GM21360 (cell line): ENCODE measurements around the gene MCRIP1.

Experiments used
- ATAC-seq: cut with Tn5 transposase; IDR thresholded peaks from one replicate; pipeline ENCODE4 v1.9.1; 2021; ENCODE audit warnings: mild to moderate bottlenecking, moderate library complexity; ENCODE audit not compliant: unreplicated experiment

MCRIP1 gene

GRCh38 chr17:81805707-81806460 lies 27.2 kb downstream of the MCRIP1 start:
- ATAC-seq = no peak

GRCh38 chr17:81804559-81805399 lies 28.3 kb downstream of the MCRIP1 start:
- ATAC-seq = no peak

DNA sequence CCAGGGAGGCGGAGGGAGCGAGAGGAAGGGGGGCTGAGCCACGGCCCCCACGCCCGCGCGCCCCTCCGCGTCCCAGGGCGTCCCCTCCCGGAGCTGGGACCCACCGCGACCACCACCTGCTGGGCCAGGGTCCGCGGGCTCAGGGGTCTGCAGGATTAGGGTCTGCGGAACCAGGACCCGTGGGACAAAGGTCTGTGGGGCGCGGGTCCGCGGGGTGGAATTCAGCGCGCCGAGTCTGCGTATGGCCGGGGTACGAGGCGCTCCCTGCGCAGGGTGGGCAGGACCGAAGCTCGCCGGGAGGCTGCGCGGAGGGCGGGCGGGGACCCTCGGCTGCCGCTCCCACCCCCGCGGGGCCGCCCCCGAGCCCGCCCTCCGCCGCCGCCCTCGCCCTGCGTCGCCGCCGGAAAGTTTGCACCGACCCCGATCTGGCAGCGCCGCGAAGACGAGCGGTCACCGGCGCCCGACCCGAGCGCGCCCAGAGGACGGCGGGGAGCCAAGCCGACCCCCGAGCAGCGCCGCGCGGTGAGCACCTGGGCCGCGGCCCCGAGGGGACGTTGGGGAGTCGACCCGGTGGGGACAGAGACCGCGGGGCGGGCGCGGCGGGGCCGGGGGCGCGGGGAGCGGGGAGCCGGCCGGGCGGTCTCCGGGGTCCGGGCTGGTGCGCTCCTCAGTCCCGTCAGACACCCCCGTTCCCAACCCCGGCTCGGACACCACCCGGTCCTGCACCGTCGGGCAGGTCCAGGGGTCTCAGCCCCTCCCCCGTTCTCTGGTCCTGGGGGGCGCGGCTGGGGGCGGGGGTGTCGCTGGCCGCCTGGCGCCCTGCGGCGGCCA lies 29.1 kb downstream of the MCRIP1 start, which contains the start of gene GCGR:
Gene GCGR (plus strand): TSS at position 423 of the 831 bp plus-strand sequence. CDS start 4,869 bp downstream, outside the sequence.
- no peak for ATAC-seq

- no peak for ATAC-seq
Observed at GRCh38 chr17:81802856-81803643, 30.0 kb downstream of the MCRIP1 start.

GRCh38 chr17:81802048-81802758 lies 30.9 kb downstream of the MCRIP1 start:
- no peak for ATAC-seq

- no peak for ATAC-seq
Observed at GRCh38 chr17:81801327-81801726, 31.8 kb downstream of the MCRIP1 start.

GRCh38 chr17:81794509-81794908 lies 38.6 kb downstream of the MCRIP1 start:
- no peak for ATAC-seq

DNA sequence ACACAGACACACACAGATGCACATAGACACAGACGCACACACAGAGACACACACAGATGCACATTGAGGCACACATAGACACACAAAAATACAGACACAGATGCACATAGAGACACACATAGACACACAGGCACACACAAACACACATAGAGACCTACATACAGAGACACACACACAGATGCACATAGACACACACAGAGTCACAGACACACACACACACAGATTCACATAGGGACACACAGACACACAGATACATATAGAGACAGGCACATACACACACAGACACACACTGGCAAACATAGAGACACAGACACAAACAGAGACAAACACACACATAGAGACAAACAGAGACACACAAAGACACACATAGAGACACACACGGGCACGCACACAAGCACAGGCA lies 39.0 kb downstream of the MCRIP1 start:
- no peak for ATAC-seq

- no peak for ATAC-seq
Observed at GRCh38 chr17:81792675-81793615, 40.1 kb downstream of the MCRIP1 start.
